ENCODE results near the gene HNRNPF.
A peak's percentile ranks its signal among the peaks of the same experiment; 100 is the strongest.
"Not testable (repeated sequence)": the region's sequence is repeated elsewhere in the genome, so short reads cannot be mapped to it uniquely, and the experiment has no call there.

Gene HNRNPF

GRCh38 chr10:43394868-43395267, 14.1 kb downstream of the HNRNPF start:
- H3K27ac Mint-ChIP-seq = peak overlapping the region; percentile 99
- peak overlapping the region; percentile 96 for H3K4me3 Mint-ChIP-seq
- no peak for ATAC-seq

GRCh38 chr10:43393606-43394360, 15.2 kb downstream of the HNRNPF start:
- Mint-ChIP-seq H3K9me3 (no peaks in the 10 kb centered on the region), H3K4me1 (peaks cover 74% of the 10 kb centered on the region), H3K27ac (peak overlapping the region; percentile 99), H3K36me3 (peaks cover 100% of the 10 kb centered on the region), H3K4me3 (no peak overlapping the region)
- DNase-seq (ENCODE audit: low spot score in 2 of 2) (no peak), ATAC-seq (no peak)

More at GRCh38 chr10:43394868-43395267, 14.1 kb downstream of the HNRNPF start:
- H3K4me1 Mint-ChIP-seq = peaks cover 71% of the 10 kb centered on the region
- DNase-seq (ENCODE audit: low spot score in 2 of 2) = no peak
- no peaks in the 10 kb centered on the region for H3K9me3 Mint-ChIP-seq
- peaks cover 100% of the 10 kb centered on the region for H3K36me3 Mint-ChIP-seq

GRCh38 chr10:43393186-43393585, 15.8 kb downstream of the HNRNPF start:
- H3K27ac Mint-ChIP-seq = peak overlapping the region; percentile 99
- H3K4me3 Mint-ChIP-seq; DNase-seq (ENCODE audit: low spot score in 2 of 2); ATAC-seq; H3K9me3 Mint-ChIP-seq: not testable (repeated sequence)
- peaks cover 80% of the 10 kb centered on the region for H3K4me1 Mint-ChIP-seq
- peaks cover 100% of the 10 kb centered on the region for H3K36me3 Mint-ChIP-seq

- Mint-ChIP-seq H3K36me3 (peaks cover 100% of the 10 kb centered on the region), H3K4me3 (no peak overlapping the region), H3K9me3 (no peaks in the 10 kb centered on the region), H3K4me1 (peaks cover 80% of the 10 kb centered on the region), H3K27ac (peak overlapping the region; percentile 99)
- DNase-seq (ENCODE audit: low spot score in 2 of 2) (no peak), ATAC-seq (no peak)
Observed at GRCh38 chr10:43392748-43393147, 16.2 kb downstream of the HNRNPF start.

- Mint-ChIP-seq H3K4me1 (peaks cover 85% of the 10 kb centered on the region), H3K4me3 (no peak overlapping the region)
- no peak for ATAC-seq
Observed at GRCh38 chr10:43391496-43391895, 17.5 kb downstream of the HNRNPF start.

GRCh38 chr10:43390759-43391158, 18.2 kb downstream of the HNRNPF start:
- ATAC-seq = peak; percentile 61
- DNase-seq (ENCODE audit: low spot score in 2 of 2) = no peak
- H3K36me3 Mint-ChIP-seq = peaks cover 100% of the 10 kb centered on the region
- H3K27ac Mint-ChIP-seq = peak overlapping the region; percentile 99
- peaks cover 86% of the 10 kb centered on the region for H3K4me1 Mint-ChIP-seq
- no peaks in the 10 kb centered on the region for H3K9me3 Mint-ChIP-seq
- peak overlapping the region; percentile 1 for H3K4me3 Mint-ChIP-seq

More at GRCh38 chr10:43391496-43391895, 17.5 kb downstream of the HNRNPF start:
- Mint-ChIP-seq H3K36me3 (peaks cover 100% of the 10 kb centered on the region), H3K9me3 (no peaks in the 10 kb centered on the region), H3K27ac (peak overlapping the region; percentile 99)
- DNase-seq (ENCODE audit: low spot score in 2 of 2) = no peak

- Mint-ChIP-seq H3K36me3 (peaks cover 100% of the 10 kb centered on the region), H3K9me3 (no peaks in the 10 kb centered on the region), H3K4me1 (peaks cover 82% of the 10 kb centered on the region), H3K4me3 (peak overlapping the region; percentile 1), H3K27ac (peak overlapping the region; percentile 99)
- ATAC-seq (no peak), DNase-seq (ENCODE audit: low spot score in 2 of 2) (no peak)
Observed at GRCh38 chr10:43390333-43390732, 18.7 kb downstream of the HNRNPF start.

- ATAC-seq (no peak), DNase-seq (ENCODE audit: low spot score in 2 of 2) (no peak)
- H3K27ac Mint-ChIP-seq = peak overlapping the region; percentile 99
- peaks cover 100% of the 10 kb centered on the region for H3K36me3 Mint-ChIP-seq
- H3K4me3 Mint-ChIP-seq = no peak overlapping the region
- H3K9me3 Mint-ChIP-seq = no peaks in the 10 kb centered on the region
- peaks cover 77% of the 10 kb centered on the region for H3K4me1 Mint-ChIP-seq
Observed at GRCh38 chr10:43389867-43390266, 19.1 kb downstream of the HNRNPF start.

- Mint-ChIP-seq H3K9me3 (no peaks in the 10 kb centered on the region), H3K4me3 (no peak overlapping the region), H3K36me3 (peaks cover 93% of the 10 kb centered on the region), H3K27ac (peak overlapping the region; percentile 99), H3K4me1 (peaks cover 58% of the 10 kb centered on the region)
- ATAC-seq (no peak), DNase-seq (ENCODE audit: low spot score in 2 of 2) (no peak)
Observed at GRCh38 chr10:43387678-43388032, 21.3 kb downstream of the HNRNPF start.

GRCh38 chr10:43386981-43387677, 21.9 kb downstream of the HNRNPF start:
- DNase-seq (ENCODE audit: low spot score in 2 of 2) = no peak
- ATAC-seq = no peak
- Mint-ChIP-seq H3K27ac (peak overlapping the region; percentile 99), H3K4me3 (no peak overlapping the region), H3K4me1 (peaks cover 54% of the 10 kb centered on the region), H3K9me3 (no peaks in the 10 kb centered on the region), H3K36me3 (peaks cover 87% of the 10 kb centered on the region)

GRCh38 chr10:43386549-43386948, 22.4 kb downstream of the HNRNPF start:
- H3K4me1 Mint-ChIP-seq = peaks cover 49% of the 10 kb centered on the region
- ATAC-seq (no peak), DNase-seq (ENCODE audit: low spot score in 2 of 2) (no peak)
- no peaks in the 10 kb centered on the region for H3K9me3 Mint-ChIP-seq
- H3K4me3 Mint-ChIP-seq = no peak overlapping the region
- H3K36me3 Mint-ChIP-seq = peaks cover 82% of the 10 kb centered on the region
- peak overlapping the region; percentile 99 for H3K27ac Mint-ChIP-seq

GRCh38 chr10:43385412-43386004, 23.5 kb downstream of the HNRNPF start:
- H3K4me1 Mint-ChIP-seq = peaks cover 41% of the 10 kb centered on the region
- peak overlapping the region; percentile 23 for H3K27ac Mint-ChIP-seq

GRCh38 chr10:43384252-43385221, 24.4 kb downstream of the HNRNPF start:
- H3K4me1 Mint-ChIP-seq = peaks cover 31% of the 10 kb centered on the region
- no peak overlapping the region for H3K4me3 Mint-ChIP-seq
- H3K9me3 Mint-ChIP-seq = no peaks in the 10 kb centered on the region
- peak overlapping the region; percentile 23 for H3K27ac Mint-ChIP-seq
- H3K36me3 Mint-ChIP-seq = peaks cover 62% of the 10 kb centered on the region
- DNase-seq (ENCODE audit: low spot score in 2 of 2) (no peak), ATAC-seq (no peak)

More at GRCh38 chr10:43385412-43386004, 23.5 kb downstream of the HNRNPF start:
- ATAC-seq = no peak
- Mint-ChIP-seq H3K36me3 (peaks cover 71% of the 10 kb centered on the region), H3K4me3 (no peak overlapping the region), H3K9me3 (no peaks in the 10 kb centered on the region)
- DNase-seq (ENCODE audit: low spot score in 2 of 2) = no peak

GRCh38 chr10:43383204-43383971, 25.6 kb downstream of the HNRNPF start:
- Mint-ChIP-seq H3K36me3 (peaks cover 50% of the 10 kb centered on the region), H3K27ac (peak overlapping the region; percentile 23)
- DNase-seq (ENCODE audit: low spot score in 2 of 2) = no peak

More at GRCh38 chr10:43383204-43383971, 25.6 kb downstream of the HNRNPF start:
- Mint-ChIP-seq H3K4me3 (no peak overlapping the region), H3K4me1 (peaks cover 20% of the 10 kb centered on the region), H3K9me3 (no peaks in the 10 kb centered on the region)
- no peak for ATAC-seq
